ENCODE measurements around the gene CDC42BPA. TPM values are rescaled to one million over a fixed set of nuclear protein-coding genes. Genes with fewer than 3 reads are reported as not detected.

The CDC42BPA gene
- total RNA-seq, 1 experiment from 2014 or later = 48.6 TPM

DNA sequence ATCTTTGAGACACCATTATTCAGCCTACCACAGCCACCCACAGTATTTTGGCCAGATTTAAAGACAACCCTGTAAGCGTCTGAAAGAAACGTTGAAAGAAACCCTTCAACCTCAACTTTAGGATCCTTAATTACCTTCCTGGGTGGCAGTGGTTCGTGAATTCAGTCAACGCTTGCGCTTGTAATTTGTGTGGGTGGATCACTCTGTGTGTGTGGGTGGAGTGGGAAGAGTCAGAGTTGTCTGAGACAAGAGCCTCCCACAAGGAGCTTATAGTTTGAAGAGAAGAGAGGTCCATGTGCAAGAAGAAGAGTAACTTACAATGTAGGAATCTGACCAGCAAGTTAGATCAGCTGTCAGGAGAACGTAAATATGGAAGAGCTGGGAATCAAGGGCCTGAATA is 369.8 kb downstream of the CDC42BPA start:
- intact Hi-C loops (cut with micrococcal nuclease; ENCODE audit: unreplicated experiment) = no loop called here
- no TSS peak for BruUV-seq (replicated peaks)

DNA sequence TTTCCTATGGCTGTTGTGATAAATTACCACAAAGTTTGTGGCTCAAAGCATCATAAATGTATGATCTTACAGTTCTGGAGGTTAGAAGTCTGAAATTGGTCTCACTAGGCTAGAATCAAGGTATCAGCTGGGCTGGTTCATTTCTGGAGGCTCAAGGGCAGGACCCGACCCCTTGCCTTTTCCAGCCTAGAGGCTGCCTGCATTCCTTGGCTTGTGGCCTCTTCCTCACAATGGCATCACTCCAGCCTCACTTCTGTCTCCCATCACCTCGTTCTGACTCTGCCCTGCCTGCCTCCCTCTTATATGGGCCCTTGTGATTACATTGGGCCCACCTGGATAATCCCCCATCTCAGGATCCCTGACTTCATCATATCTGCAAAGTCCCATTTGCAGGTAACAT is 370.2 kb downstream of the CDC42BPA start:
- intact Hi-C loops (cut with micrococcal nuclease; ENCODE audit: unreplicated experiment) = no loop called here
- H3K4me3 Mint-ChIP-seq (ENCODE audit: low read depth, unreplicated experiment) = no peak overlapping the region
- CTCF ChIA-PET = no interaction called here
- no peak for DNase-seq
- H3K27ac Mint-ChIP-seq (ENCODE audit: unreplicated experiment) = no peak overlapping the region
- H3K27me3 Mint-ChIP-seq (ENCODE audit: unreplicated experiment) = no peaks in the 10 kb centered on the region
- no TSS peak for BruUV-seq (replicated peaks)
- H3K36me3 Mint-ChIP-seq (ENCODE audit: insufficient read depth, unreplicated experiment) = peaks cover 10% of the 10 kb centered on the region
- peaks cover 42% of the 10 kb centered on the region for H3K4me1 Mint-ChIP-seq (ENCODE audit: low read depth, unreplicated experiment)
- H3K9me3 Mint-ChIP-seq (ENCODE audit: low read depth, unreplicated experiment) = no peaks in the 10 kb centered on the region
- TF ChIP-seq, protein P1, sequence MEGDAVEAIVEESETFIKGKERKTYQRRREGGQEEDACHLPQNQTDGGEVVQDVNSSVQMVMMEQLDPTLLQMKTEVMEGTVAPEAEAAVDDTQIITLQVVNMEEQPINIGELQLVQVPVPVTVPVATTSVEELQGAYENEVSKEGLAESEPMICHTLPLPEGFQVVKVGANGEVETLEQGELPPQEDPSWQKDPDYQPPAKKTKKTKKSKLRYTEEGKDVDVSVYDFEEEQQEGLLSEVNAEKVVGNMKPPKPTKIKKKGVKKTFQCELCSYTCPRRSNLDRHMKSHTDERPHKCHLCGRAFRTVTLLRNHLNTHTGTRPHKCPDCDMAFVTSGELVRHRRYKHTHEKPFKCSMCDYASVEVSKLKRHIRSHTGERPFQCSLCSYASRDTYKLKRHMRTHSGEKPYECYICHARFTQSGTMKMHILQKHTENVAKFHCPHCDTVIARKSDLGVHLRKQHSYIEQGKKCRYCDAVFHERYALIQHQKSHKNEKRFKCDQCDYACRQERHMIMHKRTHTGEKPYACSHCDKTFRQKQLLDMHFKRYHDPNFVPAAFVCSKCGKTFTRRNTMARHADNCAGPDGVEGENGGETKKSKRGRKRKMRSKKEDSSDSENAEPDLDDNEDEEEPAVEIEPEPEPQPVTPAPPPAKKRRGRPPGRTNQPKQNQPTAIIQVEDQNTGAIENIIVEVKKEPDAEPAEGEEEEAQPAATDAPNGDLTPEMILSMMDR (IDR thresholded peaks at IDR 0.05; ENCODE audit: unreplicated experiment) = no peak

More for the DNA sequence above, 369.8 kb downstream of the CDC42BPA start:
- H3K27me3 Mint-ChIP-seq (ENCODE audit: unreplicated experiment) = no peaks in the 10 kb centered on the region
- H3K4me1 Mint-ChIP-seq (ENCODE audit: low read depth, unreplicated experiment) = peaks cover 38% of the 10 kb centered on the region
- no peak overlapping the region for H3K4me3 Mint-ChIP-seq (ENCODE audit: low read depth, unreplicated experiment)
- TF ChIP-seq, protein P1 (IDR thresholded peaks at IDR 0.05; ENCODE audit: unreplicated experiment) = no peak
- no peak overlapping the region for H3K27ac Mint-ChIP-seq (ENCODE audit: unreplicated experiment)
- CTCF ChIA-PET = no interaction called here
- peaks cover 10% of the 10 kb centered on the region for H3K36me3 Mint-ChIP-seq (ENCODE audit: insufficient read depth, unreplicated experiment)
- H3K9me3 Mint-ChIP-seq (ENCODE audit: low read depth, unreplicated experiment) = no peaks in the 10 kb centered on the region
- DNase-seq = no peak

DNA sequence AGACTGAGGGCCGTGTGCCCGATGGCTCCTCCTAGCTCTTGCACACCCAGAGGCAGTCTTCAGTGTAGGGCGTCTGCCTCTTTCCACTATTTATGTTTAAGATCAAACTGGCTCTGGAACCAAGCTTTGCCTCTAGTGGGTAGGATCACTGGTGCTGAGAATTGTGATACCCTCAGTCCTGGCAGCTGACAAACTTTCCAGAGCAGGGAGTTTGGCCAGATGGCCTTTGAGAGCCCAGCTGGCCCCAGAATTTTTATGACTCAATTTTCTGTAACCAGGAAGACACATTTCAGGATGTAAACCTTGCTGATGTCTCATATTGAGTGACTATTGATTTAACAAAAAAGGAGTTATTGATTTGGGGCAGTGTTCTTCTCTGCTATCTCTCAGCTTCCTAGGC is 371.5 kb downstream of the CDC42BPA start:
- Mint-ChIP-seq H3K36me3 (ENCODE audit: insufficient read depth, unreplicated experiment) (peaks cover 14% of the 10 kb centered on the region), H3K4me1 (ENCODE audit: low read depth, unreplicated experiment) (peaks cover 45% of the 10 kb centered on the region), H3K27me3 (ENCODE audit: unreplicated experiment) (no peaks in the 10 kb centered on the region), H3K4me3 (ENCODE audit: low read depth, unreplicated experiment) (no peak overlapping the region), H3K27ac (ENCODE audit: unreplicated experiment) (no peak overlapping the region), H3K9me3 (ENCODE audit: low read depth, unreplicated experiment) (no peaks in the 10 kb centered on the region)
- no peak for DNase-seq
- BruUV-seq (replicated peaks) = no TSS peak
- CTCF ChIA-PET = interaction anchor here (0.6 kb wide), 1 partner anchor 71 kb away, joined by 3 read pairs; no protein-coding TSS in a partner anchor
- intact Hi-C loops (cut with micrococcal nuclease; ENCODE audit: unreplicated experiment) = no loop called here
- TF ChIP-seq, protein P1 (IDR thresholded peaks at IDR 0.05; ENCODE audit: unreplicated experiment) = no peak

DNA sequence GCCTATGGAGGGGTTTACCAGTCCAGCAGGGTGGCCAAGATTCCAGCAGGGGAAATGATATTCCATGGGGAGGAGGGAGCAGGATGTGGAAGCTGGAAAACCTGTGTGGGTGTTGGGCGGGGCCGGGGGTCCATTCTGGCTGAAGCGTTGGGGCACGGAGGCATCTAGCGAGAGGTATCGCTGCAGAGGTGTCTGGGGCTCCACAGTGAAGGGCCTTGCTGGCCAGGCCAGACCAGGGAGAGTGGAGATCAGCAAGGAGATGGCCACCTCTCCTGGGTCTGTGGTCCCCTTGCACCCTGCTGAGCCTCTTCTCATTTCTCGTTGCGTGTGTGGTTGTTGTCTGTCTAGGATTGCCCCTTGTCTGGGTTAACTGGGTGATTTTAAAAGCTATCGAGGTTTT is 372.0 kb downstream of the CDC42BPA start:
- no peak overlapping the region for H3K27ac Mint-ChIP-seq (ENCODE audit: unreplicated experiment)
- H3K27me3 Mint-ChIP-seq (ENCODE audit: unreplicated experiment) = no peaks in the 10 kb centered on the region
- intact Hi-C loops (cut with micrococcal nuclease; ENCODE audit: unreplicated experiment) = no loop called here
- TF ChIP-seq, protein P1 (IDR thresholded peaks at IDR 0.05; ENCODE audit: unreplicated experiment) = no peak
- H3K4me3 Mint-ChIP-seq (ENCODE audit: low read depth, unreplicated experiment) = peak overlapping the region; percentile 10
- peaks cover 15% of the 10 kb centered on the region for H3K36me3 Mint-ChIP-seq (ENCODE audit: insufficient read depth, unreplicated experiment)
- H3K9me3 Mint-ChIP-seq (ENCODE audit: low read depth, unreplicated experiment) = no peaks in the 10 kb centered on the region
- no peak for DNase-seq
- H3K4me1 Mint-ChIP-seq (ENCODE audit: low read depth, unreplicated experiment) = peaks cover 45% of the 10 kb centered on the region
- CTCF ChIA-PET = interaction anchor here (0.6 kb wide), 1 partner anchor 71 kb away, joined by 3 read pairs; no protein-coding TSS in a partner anchor
- BruUV-seq (replicated peaks) = no TSS peak

Measured in Calu3 (cell line).